ENCODE results near the gene MAGI3. TPM values are rescaled to one million over a fixed set of nuclear protein-coding genes. Genes with fewer than 3 reads are reported as not detected.

Gene MAGI3
- total and polyA plus RNA-seq, 9 donors, result 5.3 to 20.8 (median 15.4) TPM

DNA sequence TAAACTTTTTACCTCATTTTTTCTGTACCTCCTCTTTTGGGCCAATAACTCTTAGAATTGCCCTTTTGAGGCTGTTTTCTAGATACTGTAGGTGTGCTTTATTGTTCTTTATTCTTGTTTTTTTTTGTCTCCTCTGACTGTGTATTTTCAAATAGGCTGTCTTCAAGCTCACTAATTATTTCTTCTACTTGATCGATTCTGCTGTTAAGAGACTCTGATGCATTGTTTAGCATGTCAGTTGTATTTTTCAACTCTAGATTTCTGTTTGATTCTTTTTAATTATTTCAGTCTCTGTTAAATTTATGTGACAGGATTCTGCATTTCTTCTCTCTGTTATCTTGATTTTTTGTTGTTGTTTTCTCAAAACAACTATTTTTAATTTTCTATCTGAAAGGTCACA is 238.7 kb downstream of the MAGI3 start:
- H3K27ac ChIP-seq, result no peak overlapping the region
- no peak overlapping the region for H3K4me3 ChIP-seq
- H3K9me3 ChIP-seq, result peaks cover 0 to 3% of the 10 kb centered on the region in 2 donors
- no peaks in the 10 kb centered on the region for H3K27me3 ChIP-seq
- intact Hi-C loops (cut with DNase I), result no loop called here
- 98 to 100% (median 100%) methylated on average over 1 of the region's 1 CpG for WGBS, 3 donors
- H3K4me1 ChIP-seq (ENCODE audit: insufficient read depth), result no peaks in the 10 kb centered on the region
- no peak for TF ChIP-seq EP300 (IDR thresholded peaks at IDR 0.05)
- TF ChIP-seq POLR2A (IDR thresholded peaks at IDR 0.05), result no peak
- TF ChIP-seq, protein P1, sequence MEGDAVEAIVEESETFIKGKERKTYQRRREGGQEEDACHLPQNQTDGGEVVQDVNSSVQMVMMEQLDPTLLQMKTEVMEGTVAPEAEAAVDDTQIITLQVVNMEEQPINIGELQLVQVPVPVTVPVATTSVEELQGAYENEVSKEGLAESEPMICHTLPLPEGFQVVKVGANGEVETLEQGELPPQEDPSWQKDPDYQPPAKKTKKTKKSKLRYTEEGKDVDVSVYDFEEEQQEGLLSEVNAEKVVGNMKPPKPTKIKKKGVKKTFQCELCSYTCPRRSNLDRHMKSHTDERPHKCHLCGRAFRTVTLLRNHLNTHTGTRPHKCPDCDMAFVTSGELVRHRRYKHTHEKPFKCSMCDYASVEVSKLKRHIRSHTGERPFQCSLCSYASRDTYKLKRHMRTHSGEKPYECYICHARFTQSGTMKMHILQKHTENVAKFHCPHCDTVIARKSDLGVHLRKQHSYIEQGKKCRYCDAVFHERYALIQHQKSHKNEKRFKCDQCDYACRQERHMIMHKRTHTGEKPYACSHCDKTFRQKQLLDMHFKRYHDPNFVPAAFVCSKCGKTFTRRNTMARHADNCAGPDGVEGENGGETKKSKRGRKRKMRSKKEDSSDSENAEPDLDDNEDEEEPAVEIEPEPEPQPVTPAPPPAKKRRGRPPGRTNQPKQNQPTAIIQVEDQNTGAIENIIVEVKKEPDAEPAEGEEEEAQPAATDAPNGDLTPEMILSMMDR (IDR thresholded peaks at IDR 0.05), result no peak
- DNase-seq, result no peak
- H3K36me3 ChIP-seq, result no peaks in the 10 kb centered on the region

DNA sequence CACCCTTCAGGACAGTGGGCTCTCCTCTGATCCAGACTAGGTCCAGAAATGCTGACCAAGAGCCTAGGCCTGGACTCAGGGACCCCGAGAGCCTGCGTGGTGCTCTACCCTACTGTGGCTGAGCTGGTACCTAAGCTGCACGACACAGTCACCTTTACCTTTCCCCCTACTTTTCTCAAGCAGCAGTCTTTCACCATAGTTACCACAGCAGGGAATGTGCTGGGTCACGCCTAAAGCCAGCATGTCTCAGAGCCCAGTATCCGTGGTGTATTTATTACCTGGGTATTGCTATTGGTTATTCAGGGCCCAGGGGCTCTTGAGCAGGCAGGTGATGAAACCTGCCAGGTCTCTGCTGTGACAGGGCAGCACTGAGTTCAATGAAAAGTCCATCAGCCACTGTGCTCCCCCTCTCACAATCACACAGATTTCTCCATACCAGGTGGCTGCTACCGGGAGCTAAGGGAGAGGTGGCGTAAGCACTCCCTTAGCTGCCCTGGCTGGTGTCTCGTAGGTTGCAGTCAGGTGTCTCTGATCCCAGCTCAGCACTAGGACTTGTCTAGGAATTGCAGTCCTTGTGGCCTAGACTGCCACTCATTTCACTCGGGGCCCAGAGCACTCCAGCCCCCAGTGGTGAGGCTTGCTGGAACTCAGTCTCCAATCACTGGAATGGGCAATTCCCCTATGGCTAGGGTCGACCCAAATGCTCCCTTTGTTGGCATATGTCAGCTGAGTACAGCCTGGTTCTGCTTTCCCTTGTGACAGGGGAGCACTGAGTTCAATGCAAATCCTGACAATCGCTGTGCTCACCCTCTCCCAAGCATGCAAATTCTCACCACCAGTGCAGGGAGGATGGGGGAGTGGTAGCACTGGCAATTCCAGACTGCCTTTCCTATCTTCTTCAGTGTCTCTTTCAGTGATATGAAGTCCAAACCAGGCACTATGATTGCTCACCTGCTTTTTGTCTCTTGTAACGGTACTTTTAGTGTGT is 240.3 kb downstream of the MAGI3 start:
- intact Hi-C loops (cut with DNase I), result no loop called here
- DNase-seq, result no peak
- H3K27me3 ChIP-seq, result no peaks in the 10 kb centered on the region
- TF ChIP-seq, protein P1 (IDR thresholded peaks at IDR 0.05), result no peak
- TF ChIP-seq POLR2A (IDR thresholded peaks at IDR 0.05), result no peak
- TF ChIP-seq EP300 (IDR thresholded peaks at IDR 0.05), result no peak
- no peak overlapping the region for H3K4me3 ChIP-seq
- peaks cover 0 to 3% of the 10 kb centered on the region in 2 donors for H3K9me3 ChIP-seq
- WGBS, 3 donors, result 86 to 90% (median 90%) methylated on average over 12 of the region's 12 CpGs
- no peak overlapping the region for H3K27ac ChIP-seq
- no peaks in the 10 kb centered on the region for H3K4me1 ChIP-seq (ENCODE audit: insufficient read depth)
- no peaks in the 10 kb centered on the region for H3K36me3 ChIP-seq

DNA sequence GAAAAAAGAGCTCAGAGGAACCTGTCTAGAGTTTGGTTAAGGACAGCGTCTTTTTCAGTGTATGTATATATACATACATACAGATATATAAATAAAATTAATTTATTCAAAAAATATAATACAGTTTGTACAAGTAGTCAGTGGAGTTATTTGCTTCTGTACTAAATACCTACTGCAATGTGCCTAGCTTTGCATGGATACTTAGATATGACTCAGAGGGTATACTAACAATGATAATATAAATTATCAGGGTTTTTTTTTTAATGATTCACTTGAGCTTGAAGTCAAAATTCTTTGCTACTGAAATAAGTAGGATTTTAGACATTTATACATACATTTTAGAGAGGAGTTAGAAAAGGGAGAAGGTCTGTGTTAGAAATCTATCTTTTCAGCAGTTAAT is 251.1 kb downstream of the MAGI3 start:
- whole genome bisulfite sequencing, 3 donors, result 94 to 97% (median 95%) methylated on average over 1 of the region's 1 CpG
- H3K27me3 ChIP-seq, result no peaks in the 10 kb centered on the region
- DNase-seq, result no peak
- no peaks in the 10 kb centered on the region for H3K9me3 ChIP-seq
- intact Hi-C loops (cut with DNase I), result no loop called here
- H3K4me1 ChIP-seq (ENCODE audit: insufficient read depth), result no peaks in the 10 kb centered on the region
- H3K27ac ChIP-seq, result no peak overlapping the region
- TF ChIP-seq POLR2A (IDR thresholded peaks at IDR 0.05), result no peak
- TF ChIP-seq, protein P1 (IDR thresholded peaks at IDR 0.05), result no peak
- TF ChIP-seq EP300 (IDR thresholded peaks at IDR 0.05), result no peak
- H3K4me3 ChIP-seq, result no peak overlapping the region
- no peaks in the 10 kb centered on the region for H3K36me3 ChIP-seq

DNA sequence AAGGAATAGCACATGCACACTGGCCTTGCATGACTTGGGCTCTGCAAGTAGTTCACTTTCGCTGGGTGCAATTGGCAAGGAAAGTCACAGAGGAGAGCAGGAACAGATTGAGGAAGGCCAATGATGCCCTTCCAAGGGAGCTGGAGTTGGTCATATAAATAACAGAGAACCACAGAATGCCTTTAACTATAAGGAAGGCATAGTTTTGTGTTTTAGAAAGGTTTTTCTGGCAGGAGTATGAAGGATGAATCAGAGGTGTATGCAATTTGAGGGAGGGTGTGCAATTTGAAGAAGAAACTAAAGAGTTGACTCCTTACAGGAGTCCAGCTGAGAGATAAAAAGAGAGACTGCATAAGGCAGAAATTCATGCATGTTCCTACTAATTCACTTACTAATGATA is 256.8 kb downstream of the MAGI3 start:
- WGBS, 3 donors, result 91 to 98% (median 97%) methylated on average over 1 of the region's 1 CpG
- H3K4me1 ChIP-seq (ENCODE audit: insufficient read depth), result no peaks in the 10 kb centered on the region
- H3K36me3 ChIP-seq, result no peaks in the 10 kb centered on the region
- no peak overlapping the region for H3K4me3 ChIP-seq
- H3K9me3 ChIP-seq, result no peaks in the 10 kb centered on the region
- no peaks in the 10 kb centered on the region for H3K27me3 ChIP-seq
- H3K27ac ChIP-seq, result no peak overlapping the region
- intact Hi-C loops (cut with DNase I), result no loop called here
- DNase-seq, result no peak
- TF ChIP-seq, protein P1 (IDR thresholded peaks at IDR 0.05), result no peak
- TF ChIP-seq EP300 (IDR thresholded peaks at IDR 0.05), result no peak
- no peak for TF ChIP-seq POLR2A (IDR thresholded peaks at IDR 0.05)
